ENCODE measurements around the gene WDR82. TPM values are rescaled to one million over a fixed set of nuclear protein-coding genes. Genes with fewer than 3 reads are reported as not detected.
"Not testable (repeated sequence)": the region's sequence is repeated elsewhere in the genome, so short reads cannot be mapped to it uniquely, and the experiment has no call there.

Gene WDR82
- total RNA-seq, 1 donor from 2014 or later = 61.7 TPM

- DNase-seq = no peak
Measured at GRCh38 chr3:52289747-52290595, 11.5 kb upstream of the WDR82 start.

GRCh38 chr3:52289338-52289746, 10.9 kb upstream of the WDR82 start:
- no peak for DNase-seq

GRCh38 chr3:52288674-52289073, 10.2 kb upstream of the WDR82 start:
- no peak for DNase-seq

GRCh38 chr3:52286777-52287110, 8.3 kb upstream of the WDR82 start:
- no peak for DNase-seq

GRCh38 chr3:52284051-52284450, 5.6 kb upstream of the WDR82 start:
- not testable (repeated sequence) for DNase-seq

GRCh38 chr3:52283306-52283705, 4.9 kb upstream of the WDR82 start:
- no peak for DNase-seq

GRCh38 chr3:52281981-52282801, 3.7 kb upstream of the WDR82 start:
- DNase-seq = no peak

GRCh38 chr3:52280050-52280461, 1.6 kb upstream of the WDR82 start:
- DNase-seq = peak; percentile 44

- no peak for DNase-seq
Measured at GRCh38 chr3:52279596-52279995, 1.1 kb upstream of the WDR82 start.

GRCh38 chr3:52277972-52278509, 408 bp downstream of the WDR82 start:
- DNase-seq = peak; percentile 39

- peak; percentile 53 for DNase-seq
Measured at GRCh38 chr3:52277071-52277964, 1.1 kb downstream of the WDR82 start.

- DNase-seq = not testable (repeated sequence)
Measured at GRCh38 chr3:52274781-52275180, 3.7 kb downstream of the WDR82 start.

- DNase-seq = no peak
Measured at GRCh38 chr3:52272831-52273230, 5.6 kb downstream of the WDR82 start.

GRCh38 chr3:52272172-52272571, 6.3 kb downstream of the WDR82 start:
- DNase-seq = not testable (repeated sequence)

GRCh38 chr3:52270252-52270754, 8.1 kb downstream of the WDR82 start:
- no peak for DNase-seq

- DNase-seq = no peak
Measured at GRCh38 chr3:52269776-52270175, 8.7 kb downstream of the WDR82 start.

GRCh38 chr3:52268036-52268435, 10.4 kb downstream of the WDR82 start:
- no peak for DNase-seq

- DNase-seq = no peak
Measured at GRCh38 chr3:52265387-52265786, 13.1 kb downstream of the WDR82 start.

GRCh38 chr3:52262447-52262846, 16.0 kb downstream of the WDR82 start:
- no peak for DNase-seq

GRCh38 chr3:52259448-52259847, 19.0 kb downstream of the WDR82 start:
- no peak for DNase-seq

- DNase-seq = no peak
Measured at GRCh38 chr3:52259035-52259434, 19.4 kb downstream of the WDR82 start.

GRCh38 chr3:52257911-52258310, 20.5 kb downstream of the WDR82 start:
- no peak for DNase-seq
